Body of pancreas (tissue), 4 donors: Measurements from ENCODE around the gene ARID1B.

Source experiments
- POLR2A ChIP-seq, 3 donors: fragments of 450-650 bp; IDR thresholded peaks; one replicate each; pipeline ENCODE4 v1.6.1; 2016; ENCODE audit warnings: antibody characterized with exemption in 3 of 3, mild to moderate bottlenecking in 2 of 3
- TF ChIP-seq, protein P1 (sequence below), 7 experiments: fragments of 450-650 bp in 4 of 7; fragments of 200-600 bp in 3 of 7; sonication (generic) in 3 of 7; IDR thresholded peaks; one replicate each; pipeline ENCODE4 v1.5.1; 2016 to 2019; ENCODE audit warnings: antibody characterized with exemption in 7 of 7

DNA sequence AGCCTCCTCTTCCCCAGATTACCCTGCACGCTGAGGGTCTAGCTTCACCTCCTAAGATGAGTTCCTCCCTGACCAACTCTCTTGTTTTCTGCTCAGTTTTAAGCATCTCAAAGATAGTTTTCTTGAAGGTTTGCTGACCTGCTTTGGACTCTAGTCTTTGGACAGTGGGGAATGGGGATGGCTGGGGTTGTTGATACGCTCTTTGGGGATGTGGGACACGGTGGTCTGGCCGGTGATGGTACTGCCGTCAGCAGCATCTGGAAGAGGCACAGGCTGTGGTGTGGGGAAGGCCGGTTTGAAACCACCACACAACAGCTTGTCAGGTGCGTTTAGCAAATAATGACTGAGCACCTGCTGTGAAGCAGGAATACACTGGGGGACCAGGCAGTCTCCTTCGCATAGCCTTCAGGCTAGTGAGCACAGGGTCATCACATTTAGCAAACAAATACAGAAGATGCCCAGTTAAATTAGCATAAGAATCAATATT lies 452.0 kb downstream of the ARID1B start:
- TF ChIP-seq, protein P1, sequence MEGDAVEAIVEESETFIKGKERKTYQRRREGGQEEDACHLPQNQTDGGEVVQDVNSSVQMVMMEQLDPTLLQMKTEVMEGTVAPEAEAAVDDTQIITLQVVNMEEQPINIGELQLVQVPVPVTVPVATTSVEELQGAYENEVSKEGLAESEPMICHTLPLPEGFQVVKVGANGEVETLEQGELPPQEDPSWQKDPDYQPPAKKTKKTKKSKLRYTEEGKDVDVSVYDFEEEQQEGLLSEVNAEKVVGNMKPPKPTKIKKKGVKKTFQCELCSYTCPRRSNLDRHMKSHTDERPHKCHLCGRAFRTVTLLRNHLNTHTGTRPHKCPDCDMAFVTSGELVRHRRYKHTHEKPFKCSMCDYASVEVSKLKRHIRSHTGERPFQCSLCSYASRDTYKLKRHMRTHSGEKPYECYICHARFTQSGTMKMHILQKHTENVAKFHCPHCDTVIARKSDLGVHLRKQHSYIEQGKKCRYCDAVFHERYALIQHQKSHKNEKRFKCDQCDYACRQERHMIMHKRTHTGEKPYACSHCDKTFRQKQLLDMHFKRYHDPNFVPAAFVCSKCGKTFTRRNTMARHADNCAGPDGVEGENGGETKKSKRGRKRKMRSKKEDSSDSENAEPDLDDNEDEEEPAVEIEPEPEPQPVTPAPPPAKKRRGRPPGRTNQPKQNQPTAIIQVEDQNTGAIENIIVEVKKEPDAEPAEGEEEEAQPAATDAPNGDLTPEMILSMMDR (IDR thresholded peaks at IDR 0.05), result no peak
- no peak for TF ChIP-seq POLR2A (IDR thresholded peaks at IDR 0.05)
